K562 (cell line): ENCODE data around the gene PAX8. TPM values are rescaled to one million over a fixed set of nuclear protein-coding genes. Genes with fewer than 3 reads are reported as not detected.
A peak's percentile ranks its signal among the peaks of the same experiment; 100 is the strongest.

Experiments
- ATAC-seq: fragments of 200-7000 bp; cut with Tn5 transposase; 3 replicates; pipeline ENCODE4 v1.9.1; 2020; ENCODE audit warnings: moderate library complexity
- BruUV-seq: library from RNA; stranded (reverse); fragments of 400-500 nt; replicated peaks from 2 replicates; lab custom pipeline; 2021; lab: Mats Ljungman, UMichigan
- CTCF ChIA-PET: fragments of 300-600 bp; formaldehyde crosslinking; extraction: SDS; loops from one replicate; lab custom pipeline; 2021; ENCODE audit warnings: low intra/inter-chr PET ratio; lab: Yijun Ruan, JAX
- POLR2A ChIA-PET: fragments of 300-600, 350-650 bp; sonication (Branson Sonifier 250); formaldehyde crosslinking; extraction: SDS; loops from one replicate; lab custom pipeline; 2021; ENCODE audit warnings: antibody characterized with exemption, inconsistent platforms; lab: Yijun Ruan, JAX
- DNase-seq, 4 experiments: peaks; one replicate each; pipeline versions ENCODE4 v3.0.0 to v3.0.0-alpha.2; 2011 to 2018; ENCODE audit warnings: low spot score in 3 of 4, mixed read lengths in 3 of 4; ENCODE audit errors: extremely low read depth in 1 of 4
- FAIRE-seq: peaks from 2 replicates; lab custom pipeline; 2011; peaks lifted over from hg19 to GRCh38; lab: Jason Lieb, UNC
- H2AFZ ChIP-seq: 2 replicates; pipeline ENCODE4 v1.6.0; 2011; ENCODE audit warnings: low read depth, low read length, control low read depth, inconsistent platforms
- H3K27ac ChIP-seq: fragments of 200-600 bp; 3 replicates; pipeline ENCODE4 v1.8.0; 2011; ENCODE audit warnings: low read depth, mild to moderate bottlenecking, control low read depth, inconsistent platforms, low read length, moderate library complexity, mixed read lengths; ENCODE audit errors: extremely low read depth
- H3K27me3 ChIP-seq, 2 experiments: fragments of 300-600 bp in 1 of 2; 2 replicates in 1 of 2; 3 replicates in 1 of 2; pipeline versions ENCODE4 v1.6.0 to v1.8.0; 2011; ENCODE audit warnings: inconsistent platforms in 2 of 2, low read length in 2 of 2, mild to moderate bottlenecking in 1 of 2, mixed read lengths in 1 of 2, moderate library complexity in 1 of 2; ENCODE audit not compliant: control insufficient read depth in 2 of 2, insufficient read depth in 2 of 2
- H3K36me3 ChIP-seq: fragments of 300-600 bp; 3 replicates; pipeline ENCODE4 v1.8.0; 2011; ENCODE audit warnings: mild to moderate bottlenecking, low read length, inconsistent platforms; ENCODE audit not compliant: control insufficient read depth, insufficient read depth
- H3K4me1 ChIP-seq, 2 experiments: fragments of 200-600 bp in 1 of 2; replicated peaks in 1 of 2; 2 replicates in 1 of 2; 3 replicates in 1 of 2; pipeline versions ENCODE4 v1.5.1 to v1.8.0; 2011; ENCODE audit warnings: inconsistent platforms in 2 of 2, low read length in 2 of 2, mild to moderate bottlenecking in 1 of 2, mixed read lengths in 1 of 2, moderate library complexity in 1 of 2; ENCODE audit not compliant: control insufficient read depth in 2 of 2, insufficient read depth in 2 of 2
- H3K4me2 ChIP-seq: 2 replicates; pipeline ENCODE4 v1.6.1; 2011; ENCODE audit warnings: low read length, control low read depth, inconsistent platforms, mixed read lengths; ENCODE audit not compliant: insufficient read depth
- H3K4me3 ChIP-seq: fragments of 200-600 bp; sonication (generic), shearing (Covaris generic); 2 replicates; pipeline ENCODE4 v1.5.1; 2016; ENCODE audit warnings: control low read depth, inconsistent platforms
- H3K79me2 ChIP-seq: fragments of 200-600 bp; 3 replicates; pipeline ENCODE4 v1.8.0; 2011; ENCODE audit warnings: low read length, inconsistent platforms; ENCODE audit not compliant: control insufficient read depth, insufficient read depth
- H3K9ac ChIP-seq, 2 experiments: 2 replicates each; pipeline versions ENCODE4 v1.6.0 to v1.6.1; 2011; ENCODE audit warnings: low read depth in 2 of 2, low read length in 2 of 2, control low read depth in 1 of 2, inconsistent platforms in 1 of 2, mild to moderate bottlenecking in 1 of 2, mixed read lengths in 1 of 2; ENCODE audit not compliant: insufficient read depth in 1 of 2
- H3K9me1 ChIP-seq: one replicate; pipeline ENCODE4 v1.6.0; 2011; ENCODE audit warnings: inconsistent platforms, mild to moderate bottlenecking, low read length, moderate library complexity; ENCODE audit not compliant: control insufficient read depth, insufficient read depth
- H3K9me3 ChIP-seq: replicated peaks from 2 replicates; pipeline ENCODE4 v1.5.1; 2011; ENCODE audit warnings: low read depth, low read length, inconsistent platforms; ENCODE audit not compliant: control insufficient read depth, insufficient read depth
- H4K20me1 ChIP-seq: replicated peaks from 2 replicates; pipeline ENCODE4 v1.6.1; 2011; ENCODE audit warnings: low read length, inconsistent platforms, mixed read lengths; ENCODE audit not compliant: control insufficient read depth, insufficient read depth
- C11orf30 ChIP-seq: fragments of 450-650 bp; IDR thresholded peaks from 2 replicates; pipeline ENCODE4 v1.6.1; 2016; ENCODE audit warnings: low read depth, mild to moderate bottlenecking
- MCM5 ChIP-seq: fragments of 450-650 bp; IDR thresholded peaks from 2 replicates; pipeline ENCODE4 v1.6.1; 2016; ENCODE audit warnings: low read depth
- NONO ChIP-seq, 2 experiments: fragments of 200-400 bp in 1 of 2; fragments of 450-650 bp in 1 of 2; formaldehyde crosslinking in 1 of 2; IDR thresholded peaks; 2 replicates each; pipeline ENCODE4 v1.6.1; 2017; ENCODE audit warnings: low read depth in 2 of 2, mild to moderate bottlenecking in 2 of 2, moderate library complexity in 2 of 2, low read length in 1 of 2
- NR2F6 ChIP-seq: fragments of 450-650 bp; formaldehyde crosslinking; IDR thresholded peaks from 2 replicates; pipeline ENCODE4 v1.4.0; 2020; ENCODE audit warnings: mild to moderate bottlenecking
- POLR2G ChIP-seq: fragments of 200-400 bp; formaldehyde crosslinking; IDR thresholded peaks from 2 replicates; pipeline ENCODE4 v1.6.1; 2017; ENCODE audit warnings: low read depth, mild to moderate bottlenecking, antibody characterized with exemption, low read length, moderate library complexity
- WGBS: fragments of 100-300 bp; shearing (Covaris generic); methylation state at CpG from one replicate; pipeline ENCODE4 v1.1.6; 2016; ENCODE audit warnings: low coverage, mixed read lengths; ENCODE audit not compliant: insufficient coverage; ENCODE audit errors: missing lambda C conversion rate; 5-methylcytosine and 5-hydroxymethylcytosine counted together
- in situ Hi-C: fragments of 300-500 bp; cut with MboI; formaldehyde crosslinking; loops from 4 replicates; pipeline ENCODE4 v1.15.0; 2018; ENCODE audit warnings: inconsistent platforms, mixed read lengths
- intact Hi-C: fragments of 100-400 bp; cut with micrococcal nuclease; formaldehyde crosslinking; loops from 2 replicates; pipeline ENCODE4 v1.14.2; 2022
- polyA plus RNA-seq, 8 experiments: library from polyadenylated mRNA; depleted of rRNA in 4 of 8; stranded (reverse) in 5 of 8; unstranded in 3 of 8; fragments of >200 nt; fragmentation: Nextera tagmentation in 2 of 8; fragmentation: Illumina TruSeq in 1 of 8; extraction: Ambion mirVana in 2 of 8; extraction: Trizol in 1 of 8; gene quantifications; 2 replicates each; pipeline versions ENCODE4 v1.2.1 to v1.2.3, GENCODE V29; 2011 to 2014; ENCODE audit warnings: inconsistent platforms in 1 of 8, missing spikeins in 1 of 8
- total RNA-seq, 7 experiments: library from RNA; depleted of rRNA in 6 of 7; stranded (reverse); fragments of >200 nt in 6 of 7; fragmentation: Illumina TruSeq in 2 of 7; extraction: Trizol in 2 of 7; gene quantifications; 2 replicates each; pipeline versions ENCODE4 v1.2.1 to v1.2.3, GENCODE V29; 2011 to 2021; ENCODE audit warnings: low replicate concordance in 1 of 7
- TF ChIP-seq, protein P1 (sequence below): sonication (generic); formaldehyde crosslinking; IDR thresholded peaks from 2 replicates; pipeline ENCODE4 v1.8.0; 2022; ENCODE audit warnings: mild to moderate bottlenecking, missing genetic modification reagents
- TF ChIP-seq, protein P2 (sequence below): fragments of 250-450 bp; sonication (Bioruptor Pico); IDR thresholded peaks from 2 replicates; pipeline ENCODE4 v1.9.0; 2021; ENCODE audit warnings: mild to moderate bottlenecking, inconsistent platforms
- TF ChIP-seq, protein P3 (sequence below): sonication (generic); formaldehyde crosslinking; IDR thresholded peaks from 2 replicates; pipeline ENCODE4 v1.8.1; 2023; ENCODE audit warnings: mild to moderate bottlenecking, missing genetic modification reagents

The PAX8 gene
- total and polyA plus RNA-seq, 9 of the 15 experiments (the other 6 are each of a cell fraction or from before 2014, with no cell fraction given), result 0.13 to 2.1 (median 0.51) TPM

DNA sequence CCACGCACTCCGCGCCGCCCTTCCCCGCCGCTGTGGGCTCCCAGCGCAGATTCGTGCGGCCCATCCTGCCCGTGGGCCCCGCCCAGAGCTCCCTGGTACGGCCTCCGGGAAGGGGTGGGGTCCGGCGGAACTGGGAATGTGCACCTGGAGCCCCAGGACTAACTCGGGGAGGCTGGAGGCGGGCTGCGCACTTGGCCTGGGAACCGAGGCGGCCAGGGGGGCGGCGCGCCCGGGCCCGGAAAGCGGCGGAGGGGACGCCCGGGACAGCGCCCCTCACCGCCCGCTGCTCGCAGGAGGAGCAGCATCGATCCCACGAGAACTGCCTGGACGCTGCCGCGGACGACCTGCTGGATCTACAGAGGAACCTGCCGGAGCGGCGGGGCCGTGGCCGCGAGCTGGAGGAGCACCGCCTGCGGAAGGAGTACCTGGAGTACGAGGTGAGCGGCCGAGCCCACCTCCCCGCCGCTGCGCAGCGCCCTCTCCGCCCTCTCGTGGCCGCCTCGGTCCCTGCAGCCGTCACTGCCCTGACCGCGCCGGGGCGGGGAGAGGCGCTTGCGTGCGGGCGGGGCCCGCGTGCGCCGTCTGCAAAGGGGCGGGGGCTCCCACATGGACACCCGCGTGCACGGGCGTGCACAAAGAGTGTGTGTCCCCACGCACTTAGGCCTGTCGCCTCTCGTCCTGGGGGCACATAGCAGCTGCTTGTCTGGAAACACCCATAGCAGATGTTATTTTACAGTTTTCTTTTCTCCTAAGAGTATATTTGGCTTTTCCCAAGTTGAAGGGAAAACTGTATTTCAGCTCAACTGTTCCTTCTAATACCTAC lies 79.7 kb downstream of the PAX8 start:
- H3K4me3 ChIP-seq, result no peak overlapping the region
- H3K9me1 ChIP-seq, result no peaks in the 10 kb centered on the region
- peak; percentile 49; the same call in 1 of the 2 replicates for TF ChIP-seq POLR2G
- no peak for TF ChIP-seq MCM5
- TF ChIP-seq NR2F6 (CRISPR knock-in tag), result no peak
- TF ChIP-seq, protein P1, sequence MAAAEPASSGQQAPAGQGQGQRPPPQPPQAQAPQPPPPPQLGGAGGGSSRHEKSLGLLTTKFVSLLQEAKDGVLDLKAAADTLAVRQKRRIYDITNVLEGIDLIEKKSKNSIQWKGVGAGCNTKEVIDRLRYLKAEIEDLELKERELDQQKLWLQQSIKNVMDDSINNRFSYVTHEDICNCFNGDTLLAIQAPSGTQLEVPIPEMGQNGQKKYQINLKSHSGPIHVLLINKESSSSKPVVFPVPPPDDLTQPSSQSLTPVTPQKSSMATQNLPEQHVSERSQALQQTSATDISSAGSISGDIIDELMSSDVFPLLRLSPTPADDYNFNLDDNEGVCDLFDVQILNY, result no peak
- TF ChIP-seq, protein P2, sequence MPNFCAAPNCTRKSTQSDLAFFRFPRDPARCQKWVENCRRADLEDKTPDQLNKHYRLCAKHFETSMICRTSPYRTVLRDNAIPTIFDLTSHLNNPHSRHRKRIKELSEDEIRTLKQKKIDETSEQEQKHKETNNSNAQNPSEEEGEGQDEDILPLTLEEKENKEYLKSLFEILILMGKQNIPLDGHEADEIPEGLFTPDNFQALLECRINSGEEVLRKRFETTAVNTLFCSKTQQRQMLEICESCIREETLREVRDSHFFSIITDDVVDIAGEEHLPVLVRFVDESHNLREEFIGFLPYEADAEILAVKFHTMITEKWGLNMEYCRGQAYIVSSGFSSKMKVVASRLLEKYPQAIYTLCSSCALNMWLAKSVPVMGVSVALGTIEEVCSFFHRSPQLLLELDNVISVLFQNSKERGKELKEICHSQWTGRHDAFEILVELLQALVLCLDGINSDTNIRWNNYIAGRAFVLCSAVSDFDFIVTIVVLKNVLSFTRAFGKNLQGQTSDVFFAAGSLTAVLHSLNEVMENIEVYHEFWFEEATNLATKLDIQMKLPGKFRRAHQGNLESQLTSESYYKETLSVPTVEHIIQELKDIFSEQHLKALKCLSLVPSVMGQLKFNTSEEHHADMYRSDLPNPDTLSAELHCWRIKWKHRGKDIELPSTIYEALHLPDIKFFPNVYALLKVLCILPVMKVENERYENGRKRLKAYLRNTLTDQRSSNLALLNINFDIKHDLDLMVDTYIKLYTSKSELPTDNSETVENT (CRISPR knock-in tag), result no peak
- TF ChIP-seq, protein P3, sequence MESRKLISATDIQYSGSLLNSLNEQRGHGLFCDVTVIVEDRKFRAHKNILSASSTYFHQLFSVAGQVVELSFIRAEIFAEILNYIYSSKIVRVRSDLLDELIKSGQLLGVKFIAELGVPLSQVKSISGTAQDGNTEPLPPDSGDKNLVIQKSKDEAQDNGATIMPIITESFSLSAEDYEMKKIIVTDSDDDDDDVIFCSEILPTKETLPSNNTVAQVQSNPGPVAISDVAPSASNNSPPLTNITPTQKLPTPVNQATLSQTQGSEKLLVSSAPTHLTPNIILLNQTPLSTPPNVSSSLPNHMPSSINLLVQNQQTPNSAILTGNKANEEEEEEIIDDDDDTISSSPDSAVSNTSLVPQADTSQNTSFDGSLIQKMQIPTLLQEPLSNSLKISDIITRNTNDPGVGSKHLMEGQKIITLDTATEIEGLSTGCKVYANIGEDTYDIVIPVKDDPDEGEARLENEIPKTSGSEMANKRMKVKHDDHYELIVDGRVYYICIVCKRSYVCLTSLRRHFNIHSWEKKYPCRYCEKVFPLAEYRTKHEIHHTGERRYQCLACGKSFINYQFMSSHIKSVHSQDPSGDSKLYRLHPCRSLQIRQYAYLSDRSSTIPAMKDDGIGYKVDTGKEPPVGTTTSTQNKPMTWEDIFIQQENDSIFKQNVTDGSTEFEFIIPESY (CRISPR knock-in tag), result peak; percentile 96
- TF ChIP-seq NONO (IDR thresholded peaks at IDR 0.05; ENCODE audit: low read depth in 2 of 2, low read length in 1 of 2), result no peak
- TF ChIP-seq C11orf30, result no peak
- TF ChIP-seq, all 486 proteins: peak for 2
- H3K9ac ChIP-seq, result no peak overlapping the region
- in situ Hi-C loops (no loop called here), intact Hi-C loops (no loop called here)
- H3K4me1 ChIP-seq, result no peaks in the 10 kb centered on the region
- no peak for FAIRE-seq
- H3K27ac ChIP-seq, result no peak overlapping the region
- no peaks in the 10 kb centered on the region for H4K20me1 ChIP-seq
- no peaks in the 10 kb centered on the region for H3K27me3 ChIP-seq
- peak in 2 of 4 experiments; percentile 39 to 45 for DNase-seq
- H3K9me3 ChIP-seq, result no peaks in the 10 kb centered on the region
- ChIA-PET CTCF (no interaction called here), POLR2A (interaction anchor here (0.6 to 0.9 kb wide), 2 partner anchors 18 to 61 kb away, joined by 3 read pairs; no protein-coding TSS in a partner anchor)
- no TSS peak for BruUV-seq
- WGBS, result 94% methylated on average over 18 of the region's 79 CpGs
- ATAC-seq, result no peak
- H3K4me2 ChIP-seq, result no peak overlapping the region
- no peaks in the 10 kb centered on the region for H3K79me2 ChIP-seq
- H3K36me3 ChIP-seq, result peaks cover 60% of the 10 kb centered on the region; the same call in 2 of the 3 replicates
- no peak overlapping the region for H2AFZ ChIP-seq
